GM18951 (cell line): Measurements from ENCODE around the gene FIBCD1.

Experiments
- POLR2A ChIP-seq: IDR thresholded peaks from 4 replicates; pipeline ENCODE4 v1.6.1; 2011; ENCODE audit warnings: mild to moderate bottlenecking; ENCODE audit not compliant: insufficient read length, insufficient read depth; ENCODE audit errors: extremely low read depth
- in situ Hi-C: fragments of 300-500 bp; cut with MboI; formaldehyde crosslinking; loops from one replicate; pipeline ENCODE4 v1.12.0; 2022; ENCODE audit warnings: low sequenced_read_pairs, mixed read lengths, inconsistent platforms; ENCODE audit not compliant: unreplicated experiment

Gene FIBCD1

DNA sequence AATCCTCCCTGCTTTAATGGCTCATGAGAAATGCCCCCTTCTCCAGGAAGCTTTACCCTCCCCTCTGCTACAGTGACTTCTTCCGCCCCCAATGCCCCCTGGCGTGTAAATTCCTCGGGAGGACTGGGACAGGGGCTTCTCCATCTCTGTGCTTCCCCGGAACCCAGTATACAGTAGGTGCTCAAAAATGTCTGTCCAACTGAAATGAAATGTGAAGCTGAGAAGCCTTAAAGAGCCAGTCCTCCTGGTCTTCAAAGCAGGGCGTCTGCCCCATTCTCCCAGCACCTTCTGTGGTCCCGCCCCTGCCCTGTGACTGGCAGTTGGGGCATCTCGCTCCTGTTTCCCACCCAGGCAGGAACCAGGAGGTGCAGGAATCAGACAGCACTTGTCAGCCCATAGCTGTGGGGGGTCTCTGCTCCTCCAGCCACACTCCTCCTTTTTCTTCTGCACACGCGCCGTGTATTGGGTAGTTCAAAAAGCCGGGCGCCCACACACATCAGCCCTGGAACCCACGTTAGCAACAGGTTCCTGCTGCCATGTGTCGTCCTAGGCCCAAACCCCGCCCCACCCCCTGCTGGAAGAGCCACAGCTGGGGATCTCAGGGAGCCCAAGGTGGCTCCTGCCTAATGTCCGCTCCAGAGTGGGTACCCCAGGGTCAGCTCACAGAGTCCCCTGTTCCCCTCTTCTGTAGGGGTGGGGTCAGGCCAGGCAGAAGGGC lies 16.0 kb downstream of the FIBCD1 start:
- in situ Hi-C loops = no loop called here

DNA sequence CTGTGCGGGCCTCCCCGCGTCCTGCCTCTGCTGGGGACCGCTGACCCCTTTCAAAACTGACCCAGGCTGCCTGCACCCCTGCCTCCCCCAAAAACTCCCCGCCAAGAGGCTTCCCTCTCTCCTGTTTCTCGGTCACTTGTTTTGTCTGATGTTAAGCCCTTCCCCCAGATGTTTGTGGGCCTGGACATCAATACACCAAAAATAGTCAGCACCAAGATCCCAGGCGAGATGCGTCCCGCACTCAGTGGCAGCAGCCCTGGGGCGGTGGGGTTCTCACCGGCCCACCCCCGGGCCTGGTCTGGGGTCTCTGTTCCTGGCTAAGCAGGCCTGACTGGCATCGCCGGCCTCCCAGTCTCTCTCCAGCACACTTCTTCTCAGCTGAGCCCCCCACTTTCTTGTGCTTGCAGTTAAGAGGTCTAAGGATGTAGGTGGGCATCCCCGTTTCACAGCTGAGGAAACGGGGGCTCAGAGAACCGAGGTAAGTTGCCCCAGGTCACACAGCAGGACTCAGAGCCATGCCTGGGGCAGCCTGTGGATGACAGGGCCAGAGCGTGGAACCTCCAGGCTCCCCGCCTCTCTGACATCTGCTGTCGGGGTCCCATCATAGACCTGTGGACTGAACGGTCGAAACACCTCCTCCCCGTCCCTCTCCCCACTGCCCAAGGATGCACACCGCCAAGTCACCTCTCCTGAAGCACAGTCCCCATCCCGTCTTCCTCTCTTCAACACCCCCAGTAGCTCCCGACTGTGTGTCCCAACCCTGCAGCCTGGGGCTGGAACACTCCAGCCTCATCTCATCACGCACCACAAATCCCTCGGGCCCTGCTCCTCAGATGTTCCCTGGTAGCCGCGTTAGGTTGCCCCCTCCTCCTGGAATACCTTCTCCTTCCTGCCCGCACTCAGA lies 16.8 kb downstream of the FIBCD1 start:
- no peak for TF ChIP-seq POLR2A
- in situ Hi-C loops = no loop called here

More for the DNA sequence above, 16.0 kb downstream of the FIBCD1 start:
- no peak for TF ChIP-seq POLR2A

DNA sequence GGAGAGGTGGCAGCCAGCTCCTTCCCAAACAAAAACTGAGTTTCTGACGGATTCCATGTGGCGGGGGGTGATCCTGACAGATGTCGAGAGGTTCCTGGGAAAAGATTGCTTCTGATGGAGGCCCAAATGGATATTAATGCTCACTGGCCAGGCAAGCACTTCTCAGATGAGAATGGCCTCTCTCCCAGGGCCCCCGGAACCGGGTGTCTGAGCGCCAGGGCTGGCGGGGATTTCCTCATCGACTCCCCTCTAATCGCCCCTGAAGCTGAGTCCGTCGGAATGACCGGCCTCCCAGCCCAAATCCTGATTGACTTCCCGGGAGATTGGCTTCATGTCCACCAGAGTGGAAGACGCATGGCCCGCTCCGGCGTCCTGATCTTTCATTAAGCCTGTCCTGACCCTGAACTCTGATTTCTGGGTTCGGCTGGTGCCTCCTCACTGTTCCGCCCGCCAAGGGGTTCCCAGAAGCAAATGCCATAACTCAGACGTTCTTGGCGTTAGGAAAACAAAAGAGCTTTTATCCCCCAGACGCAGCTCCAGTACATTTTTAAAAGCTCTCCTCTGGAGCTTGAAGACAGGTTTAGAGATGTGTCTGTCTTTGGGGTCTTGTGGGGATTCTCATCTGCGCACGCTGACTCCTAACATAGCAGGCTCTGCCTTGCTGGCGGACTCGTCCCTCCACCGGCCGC lies 17.6 kb downstream of the FIBCD1 start:
- in situ Hi-C loops = no loop called here
- no peak for TF ChIP-seq POLR2A

DNA sequence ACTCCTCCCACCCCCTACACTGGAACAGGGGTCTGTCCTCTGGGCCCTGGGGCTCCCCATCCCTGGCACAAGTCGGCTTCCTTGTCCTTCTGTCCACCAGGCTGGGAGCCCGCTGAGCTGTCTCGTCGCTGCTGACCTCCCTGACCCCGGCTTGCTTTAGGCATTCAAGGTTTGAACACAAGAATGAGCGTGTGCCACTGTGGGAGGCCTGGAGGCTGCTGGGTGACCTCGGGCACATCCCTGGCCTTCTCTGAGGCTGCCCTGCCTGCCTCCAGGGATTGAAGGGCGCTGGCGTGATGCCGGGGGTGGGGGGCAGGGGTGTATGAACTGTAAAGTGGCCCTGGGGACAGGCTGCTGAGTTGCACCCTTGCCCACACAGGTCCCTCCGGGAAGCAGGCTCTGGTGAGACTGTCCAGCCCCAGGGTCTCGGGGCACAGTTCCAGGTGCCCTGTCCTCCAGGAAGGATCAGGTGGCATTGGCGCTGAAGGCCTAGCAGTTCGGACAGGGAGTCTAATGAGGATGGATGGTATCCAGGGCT lies 18.2 kb downstream of the FIBCD1 start:
- in situ Hi-C loops = no loop called here
- no peak for TF ChIP-seq POLR2A

DNA sequence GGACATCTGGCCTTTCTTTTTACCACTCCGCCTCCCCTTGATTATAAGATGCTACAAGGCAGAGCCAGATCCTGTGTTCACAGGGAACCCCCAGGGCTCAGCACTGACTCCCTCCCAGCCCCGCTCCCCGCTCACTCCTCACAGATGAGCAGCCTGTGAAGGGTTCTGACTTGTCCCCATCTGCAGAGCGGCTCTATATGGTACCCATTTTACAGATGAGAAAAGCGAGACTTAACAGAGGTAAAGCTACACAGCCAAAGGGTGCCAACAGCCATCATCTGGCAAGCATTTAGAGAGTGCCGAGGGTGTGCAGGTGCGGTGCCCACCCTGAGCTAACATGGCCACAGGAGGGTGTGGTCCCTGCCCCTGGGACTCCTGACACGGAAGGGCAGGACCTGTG lies 18.8 kb downstream of the FIBCD1 start:
- in situ Hi-C loops = no loop called here
- no peak for TF ChIP-seq POLR2A

DNA sequence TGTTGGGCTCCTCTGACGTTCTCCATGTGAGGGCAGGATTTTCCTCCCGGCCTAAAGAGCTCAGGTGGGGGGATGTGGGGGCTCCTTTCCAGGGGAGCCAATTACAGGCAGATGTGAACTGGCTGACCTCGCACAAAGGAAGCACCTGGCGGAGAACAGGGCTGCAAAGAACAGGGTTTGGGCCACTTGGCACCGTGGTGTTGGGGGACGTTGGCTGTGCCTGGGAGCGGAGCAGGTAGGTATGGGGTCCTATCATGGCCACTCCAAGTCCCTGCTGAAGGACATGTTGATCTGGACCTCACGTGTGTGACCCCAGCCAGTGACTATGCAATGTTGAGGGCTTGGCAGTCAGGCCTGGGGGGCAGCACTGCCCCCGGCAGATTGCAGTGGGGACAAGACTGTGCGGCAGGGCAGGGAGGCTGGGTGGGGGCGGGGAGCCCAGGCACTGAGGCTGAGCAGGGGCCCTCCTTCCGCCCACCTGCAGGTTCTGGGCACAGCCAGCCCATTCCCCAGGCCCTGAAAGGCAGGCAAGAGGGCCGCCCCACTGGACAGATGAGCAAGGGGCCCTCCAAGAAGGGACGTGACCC lies 19.4 kb downstream of the FIBCD1 start:
- in situ Hi-C loops = no loop called here
- TF ChIP-seq POLR2A = no peak

DNA sequence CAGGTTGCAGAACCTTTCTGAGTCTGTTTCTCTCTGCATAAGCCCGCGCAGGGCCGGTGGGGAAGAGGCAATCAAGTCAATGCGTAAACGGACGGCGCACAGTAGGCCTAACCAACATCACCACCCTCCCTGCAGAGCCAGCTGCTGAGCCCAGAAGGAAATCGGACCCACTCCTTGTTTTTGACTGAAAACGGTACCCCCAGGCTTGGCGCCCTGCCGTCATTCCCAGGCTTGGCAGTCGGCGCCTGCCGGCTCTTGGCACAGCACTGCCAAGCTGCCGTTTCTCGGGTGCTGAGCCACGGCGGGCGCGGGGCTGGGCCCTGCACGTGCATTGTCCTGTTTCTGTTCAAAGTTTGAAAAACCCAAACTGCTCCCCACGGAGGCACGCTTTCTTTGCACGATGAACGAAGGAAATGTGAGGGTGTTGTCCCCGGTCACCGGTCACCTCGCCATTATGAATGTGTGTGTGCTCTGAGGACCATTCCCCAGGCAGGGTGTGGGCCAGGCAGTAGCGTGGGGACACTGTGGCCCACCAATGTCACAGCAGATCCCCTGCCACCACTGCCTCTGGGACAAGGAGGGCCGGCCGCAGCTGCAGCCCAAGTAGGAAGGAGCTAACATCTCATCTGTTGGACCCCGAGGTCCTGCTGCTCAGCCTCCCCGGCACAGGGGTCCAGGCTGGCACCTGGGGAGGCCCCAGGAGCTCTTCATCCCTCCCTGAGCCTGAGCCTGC lies 20.1 kb downstream of the FIBCD1 start:
- in situ Hi-C loops = no loop called here
- no peak for TF ChIP-seq POLR2A

DNA sequence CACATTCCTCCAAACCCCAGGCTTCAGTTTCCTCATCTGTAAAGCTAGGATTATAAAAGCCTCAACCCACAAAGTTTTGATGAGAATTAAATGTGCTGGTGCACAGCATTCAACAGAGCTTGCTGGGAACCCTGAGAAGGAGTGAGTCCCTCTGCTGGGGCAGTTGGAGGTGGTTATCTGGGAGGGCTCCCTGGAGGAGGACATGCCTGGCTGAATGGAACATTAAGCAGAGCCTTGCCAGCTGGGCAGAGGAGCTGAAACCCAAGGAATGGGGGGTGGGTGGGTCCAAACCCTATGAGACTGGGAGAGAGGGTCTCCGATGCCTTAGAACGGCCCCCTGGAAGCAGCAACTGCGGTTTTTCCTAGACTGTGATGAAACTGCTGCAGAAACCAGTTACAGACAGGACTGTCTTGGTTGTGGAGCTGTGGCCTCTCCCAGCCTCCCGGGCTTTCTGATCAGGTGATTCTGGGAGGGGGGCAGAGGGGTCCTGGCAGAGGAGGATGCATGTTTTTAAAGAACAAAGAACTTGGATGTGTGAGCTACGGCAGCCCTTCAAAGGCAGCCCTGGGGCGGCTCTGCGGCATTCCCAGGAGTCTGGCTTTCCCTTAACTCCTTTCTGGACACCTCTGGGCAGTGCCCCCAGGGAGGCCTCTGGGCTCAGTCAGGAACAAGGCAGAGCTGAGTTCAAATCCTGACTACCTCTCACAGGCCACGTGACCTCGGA lies 20.8 kb downstream of the FIBCD1 start:
- in situ Hi-C loops = no loop called here
- TF ChIP-seq POLR2A = no peak

DNA sequence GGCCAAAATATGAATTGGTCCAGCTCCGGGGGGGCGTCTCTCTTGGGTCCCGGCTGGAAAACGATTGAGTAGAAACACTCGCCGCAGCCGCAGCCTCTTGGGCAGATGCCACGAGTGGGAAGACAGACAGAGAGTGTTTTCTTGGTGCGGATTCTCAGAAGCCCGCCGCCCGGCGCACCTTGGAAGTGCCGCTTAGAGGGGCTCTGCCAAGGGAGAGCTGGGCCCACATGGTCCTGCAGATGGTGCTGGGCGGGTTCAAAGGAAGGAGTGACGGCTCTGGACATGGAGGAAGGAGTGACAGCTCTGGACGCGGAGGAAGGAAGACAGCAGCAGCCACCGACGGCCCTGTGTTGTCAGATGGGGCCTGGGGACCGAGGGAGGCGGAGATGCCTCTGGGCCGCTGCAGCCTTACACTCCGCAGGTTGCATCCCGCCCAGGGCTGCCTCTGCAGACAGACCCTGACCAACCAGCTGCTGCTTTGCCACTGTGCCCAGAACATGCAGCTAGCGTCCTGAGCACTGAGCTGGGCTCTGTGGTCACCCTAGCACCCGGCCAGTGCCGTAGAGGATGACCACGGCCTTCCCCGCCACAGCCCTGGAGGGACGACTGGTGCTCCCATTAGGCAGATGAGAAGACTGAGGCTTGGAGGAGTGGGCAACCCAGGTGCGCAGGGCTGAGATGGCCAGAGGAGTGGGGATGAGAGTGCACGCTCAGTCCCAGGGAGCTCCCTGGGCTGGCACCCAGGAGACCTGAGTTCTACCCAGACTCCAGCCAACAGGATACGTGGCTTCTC lies 21.7 kb downstream of the FIBCD1 start:
- in situ Hi-C loops = no loop called here
- TF ChIP-seq POLR2A = no peak

DNA sequence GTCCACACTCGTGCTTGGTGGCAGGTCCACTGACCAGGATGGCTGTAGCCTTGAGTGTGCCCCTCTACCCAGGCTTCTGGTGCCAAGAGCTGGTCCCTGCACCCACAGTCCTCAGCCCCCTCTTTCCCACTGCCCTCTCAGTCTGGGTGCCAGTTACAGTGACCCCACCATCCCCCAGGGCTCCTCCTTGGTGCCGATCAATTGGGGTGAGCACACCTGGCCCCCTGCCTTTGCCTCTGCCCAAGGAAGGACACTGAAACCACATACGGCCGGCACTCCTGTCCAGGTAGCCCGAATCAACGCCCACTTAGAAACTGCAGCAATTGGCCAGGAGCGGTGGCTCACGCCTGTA lies 24.0 kb downstream of the FIBCD1 start:
- TF ChIP-seq POLR2A = no peak
- in situ Hi-C loops = no loop called here

DNA sequence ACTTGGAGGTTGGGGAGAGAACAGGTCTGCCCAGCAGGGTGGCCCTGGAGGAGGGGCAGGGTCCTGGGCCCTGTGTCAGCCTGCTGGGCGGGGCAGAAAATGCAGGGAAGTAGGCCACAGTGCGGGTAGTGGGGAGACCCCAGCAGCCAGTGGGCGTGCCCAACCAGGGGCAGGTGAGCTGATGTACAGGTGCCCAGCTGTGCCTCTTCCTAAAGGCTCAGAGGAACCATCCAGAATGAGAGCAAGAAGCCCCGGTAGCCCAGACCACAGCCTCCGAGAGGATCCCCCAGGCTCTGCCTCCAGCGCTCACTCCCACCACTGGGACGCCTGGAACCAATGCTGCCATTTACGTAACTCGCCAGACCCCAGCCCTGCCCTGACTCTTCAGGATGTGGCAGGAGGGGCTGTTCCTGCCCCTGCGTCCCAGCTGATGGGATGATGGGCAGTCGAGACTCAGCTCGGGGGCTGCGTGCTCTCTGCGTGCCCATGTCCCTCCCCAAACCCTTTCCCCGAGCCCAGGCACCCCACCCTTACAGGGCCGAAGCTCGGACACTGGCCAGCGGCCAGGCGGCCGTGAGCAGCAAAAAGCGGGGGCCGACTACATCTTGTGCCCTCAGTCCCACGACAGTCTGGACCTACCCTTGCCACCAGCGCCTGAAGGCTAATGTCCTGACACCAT lies 24.5 kb downstream of the FIBCD1 start:
- in situ Hi-C loops = no loop called here
- no peak for TF ChIP-seq POLR2A
